Mesenchymal stem cell (in vitro differentiated cells and primary cell): ENCODE results near the gene ATG5.
"Not testable (repeated sequence)": the region's sequence is repeated elsewhere in the genome, so short reads cannot be mapped to it uniquely, and the experiment has no call there.

Source experiments
- DNase-seq: peaks from one replicate; pipeline ENCODE4 v3.0.0-alpha.2; 2013
- H2AFZ ChIP-seq: one replicate; pipeline ENCODE4 v1.6.1; 2013; ENCODE audit warnings: low read depth, mild to moderate bottlenecking, control low read depth, inconsistent platforms, low read length, moderate library complexity
- H2AK5ac ChIP-seq: 2 replicates; pipeline ENCODE4 v1.6.1; 2013; ENCODE audit warnings: low read length, moderate library complexity, mild to moderate bottlenecking, inconsistent platforms; ENCODE audit not compliant: severe bottlenecking
- H2BK120ac ChIP-seq: one replicate; pipeline ENCODE4 v1.6.1; 2013; ENCODE audit warnings: low read depth, mild to moderate bottlenecking, inconsistent platforms, low read length, moderate library complexity
- H2BK12ac ChIP-seq, 2 experiments: one replicate each; pipeline ENCODE4 v1.6.1; 2013; ENCODE audit warnings: inconsistent platforms in 2 of 2, low read length in 2 of 2, mild to moderate bottlenecking in 2 of 2, moderate library complexity in 2 of 2, control low read depth in 1 of 2
- H2BK15ac ChIP-seq: one replicate; pipeline ENCODE4 v1.6.1; 2013; ENCODE audit warnings: mild to moderate bottlenecking, low read depth, inconsistent platforms; ENCODE audit not compliant: poor library complexity, severe bottlenecking
- H2BK5ac ChIP-seq: 2 replicates; pipeline ENCODE4 v1.6.1; 2013; ENCODE audit warnings: low read depth, mild to moderate bottlenecking, low read length, control low read depth, inconsistent platforms; ENCODE audit not compliant: poor library complexity, severe bottlenecking
- H3K14ac ChIP-seq, 2 experiments: one replicate each; pipeline ENCODE4 v1.6.1; 2013; ENCODE audit warnings: inconsistent platforms in 2 of 2, low read length in 2 of 2, control low read depth in 1 of 2, mild to moderate bottlenecking in 1 of 2, moderate library complexity in 1 of 2
- H3K18ac ChIP-seq, 2 experiments: one replicate each; pipeline ENCODE4 v1.6.1; 2013; ENCODE audit warnings: inconsistent platforms in 2 of 2, low read length in 2 of 2, control low read depth in 1 of 2, low read depth in 1 of 2, mild to moderate bottlenecking in 1 of 2
- H3K23ac ChIP-seq, 2 experiments: one replicate each; pipeline ENCODE4 v1.6.1; 2013; ENCODE audit warnings: inconsistent platforms in 2 of 2, low read length in 2 of 2, mild to moderate bottlenecking in 2 of 2, moderate library complexity in 2 of 2, control low read depth in 1 of 2
- H3K27ac ChIP-seq: 2 replicates; pipeline ENCODE4 v1.5.1; 2013; ENCODE audit warnings: mild to moderate bottlenecking, moderate library complexity, low read length, control low read depth, inconsistent platforms; ENCODE audit not compliant: poor library complexity, severe bottlenecking
- H3K27me3 ChIP-seq, 2 experiments: 2 replicates each; pipeline versions ENCODE4 v1.6.1 to v1.7.0; 2013; ENCODE audit warnings: low read length in 2 of 2, mild to moderate bottlenecking in 2 of 2, moderate library complexity in 2 of 2, control low read depth in 1 of 2, inconsistent platforms in 1 of 2; ENCODE audit not compliant: control insufficient read depth in 1 of 2, insufficient read depth in 1 of 2
- H3K36me3 ChIP-seq, 2 experiments: 2 replicates each; pipeline versions ENCODE4 v1.6.1 to v1.7.0; 2013; ENCODE audit warnings: low read length in 2 of 2, control low read depth in 1 of 2, inconsistent platforms in 1 of 2, low read depth in 1 of 2, mild to moderate bottlenecking in 1 of 2; ENCODE audit not compliant: insufficient read depth in 2 of 2, control insufficient read depth in 1 of 2
- H3K4ac ChIP-seq, 2 experiments: one replicate each; pipeline ENCODE4 v1.6.1; 2013; ENCODE audit warnings: inconsistent platforms in 2 of 2, low read length in 2 of 2, mild to moderate bottlenecking in 2 of 2, moderate library complexity in 2 of 2, control low read depth in 1 of 2, low read depth in 1 of 2
- H3K4me1 ChIP-seq: 2 replicates; pipeline ENCODE4 v1.6.1; 2013; ENCODE audit warnings: low read depth, low read length, control low read depth; ENCODE audit not compliant: control insufficient read depth, insufficient read depth
- H3K4me2 ChIP-seq: 2 replicates; pipeline ENCODE4 v1.6.1; 2013; ENCODE audit warnings: low read length, mild to moderate bottlenecking, inconsistent platforms; ENCODE audit not compliant: poor library complexity, severe bottlenecking
- H3K4me3 ChIP-seq, 2 experiments: 2 replicates each; pipeline versions ENCODE4 v1.5.1 to v1.7.0; 2013; ENCODE audit warnings: low read length in 2 of 2, mild to moderate bottlenecking in 2 of 2, control low read depth in 1 of 2, low read depth in 1 of 2; ENCODE audit not compliant: insufficient read depth in 1 of 2
- H3K79me1 ChIP-seq: replicated peaks from 2 replicates; pipeline ENCODE4 v1.6.1; 2013; ENCODE audit warnings: mild to moderate bottlenecking, control low read depth, low read length, inconsistent platforms; ENCODE audit not compliant: poor library complexity, severe bottlenecking
- H3K9ac ChIP-seq: 2 replicates; pipeline ENCODE4 v1.7.0; 2013; ENCODE audit warnings: mild to moderate bottlenecking, low read length, moderate library complexity
- H3K9me3 ChIP-seq: 2 replicates; pipeline ENCODE4 v1.7.0; 2013; ENCODE audit warnings: mild to moderate bottlenecking, low read length; ENCODE audit not compliant: control insufficient read depth
- H4K8ac ChIP-seq: one replicate; pipeline ENCODE4 v1.6.1; 2013; ENCODE audit warnings: inconsistent platforms, mild to moderate bottlenecking, low read length, moderate library complexity
- H4K91ac ChIP-seq: one replicate; pipeline ENCODE4 v1.6.1; 2013; ENCODE audit warnings: mild to moderate bottlenecking, low read length, inconsistent platforms
- WGBS: methylation state at CpG from one replicate; pipeline ENCODE4 v1.1.7; 2013; ENCODE audit warnings: mixed read lengths; 5-methylcytosine and 5-hydroxymethylcytosine counted together

The ATG5 gene

GRCh38 chr6:106152952-106153351 is 172.6 kb downstream of the ATG5 start:
- no peaks in the 10 kb centered on the region for H3K36me3 ChIP-seq

GRCh38 chr6:106152476-106152875 is 173.1 kb downstream of the ATG5 start:
- not testable (repeated sequence) for H2BK120ac ChIP-seq, H3K18ac ChIP-seq, H2BK15ac ChIP-seq, H3K23ac ChIP-seq, DNase-seq, H2BK5ac ChIP-seq, H3K14ac ChIP-seq, H4K91ac ChIP-seq, H3K4ac ChIP-seq, H2AFZ ChIP-seq, H4K8ac ChIP-seq, H3K9me3 ChIP-seq, H3K27me3 ChIP-seq, H2BK12ac ChIP-seq, H3K4me3 ChIP-seq, H3K27ac ChIP-seq, H3K36me3 ChIP-seq, H3K9ac ChIP-seq, H2AK5ac ChIP-seq, H3K79me1 ChIP-seq, H3K4me2 ChIP-seq, H3K4me1 ChIP-seq
- WGBS: 94% methylated on average over 3 of the region's 3 CpGs

More at GRCh38 chr6:106152952-106153351, 172.6 kb downstream of the ATG5 start:
- Histone ChIP-seq H3K9ac (no peak overlapping the region), H2BK120ac (no peak overlapping the region), H2BK5ac (no peak overlapping the region), H3K9me3 (no peaks in the 10 kb centered on the region), H2AFZ (peak overlapping the region; percentile 30), H3K18ac (no peak overlapping the region), H3K14ac (no peak overlapping the region), H3K23ac (no peak overlapping the region), H2BK15ac (no peak overlapping the region), H2BK12ac (no peak overlapping the region), H3K27me3 (no peaks in the 10 kb centered on the region), H4K8ac (no peak overlapping the region), H4K91ac (no peak overlapping the region), H3K4me2 (no peak overlapping the region), H3K79me1 (no peaks in the 10 kb centered on the region), H3K4ac (no peak overlapping the region), H3K27ac (no peak overlapping the region), H3K4me1 (peaks cover 2% of the 10 kb centered on the region), H3K4me3 (no peak overlapping the region), H2AK5ac (no peak overlapping the region)
- WGBS: 82% methylated on average over 4 of the region's 4 CpGs
- no peak for DNase-seq

- WGBS: 95% methylated on average over 1 of the region's 1 CpG
- H4K8ac ChIP-seq: no peak overlapping the region
- H2BK5ac ChIP-seq: no peak overlapping the region
- no peak for DNase-seq
- no peak overlapping the region for H2BK120ac ChIP-seq
- no peak overlapping the region for H3K18ac ChIP-seq
- H2BK12ac ChIP-seq: no peak overlapping the region
- no peaks in the 10 kb centered on the region for H3K9me3 ChIP-seq
- no peak overlapping the region for H2AFZ ChIP-seq
- no peak overlapping the region for H2BK15ac ChIP-seq
- H2AK5ac ChIP-seq: no peak overlapping the region
- peaks cover 15% of the 10 kb centered on the region for H3K4me1 ChIP-seq
- no peak overlapping the region for H3K9ac ChIP-seq
- no peak overlapping the region for H3K23ac ChIP-seq
- no peak overlapping the region for H4K91ac ChIP-seq
- H3K79me1 ChIP-seq: no peaks in the 10 kb centered on the region
- H3K36me3 ChIP-seq: no peaks in the 10 kb centered on the region
- H3K4me2 ChIP-seq: no peak overlapping the region
- H3K27ac ChIP-seq: no peak overlapping the region
- H3K27me3 ChIP-seq: no peaks in the 10 kb centered on the region
- no peak overlapping the region for H3K4me3 ChIP-seq
- no peak overlapping the region for H3K14ac ChIP-seq
- no peak overlapping the region for H3K4ac ChIP-seq
Observed at GRCh38 chr6:106149472-106150069, 176.0 kb downstream of the ATG5 start.

GRCh38 chr6:106147476-106147875 is 178.1 kb downstream of the ATG5 start:
- no CpG with 5 or more reads among the region's 2 CpGs for WGBS
- no peak overlapping the region for H4K91ac ChIP-seq
- no peak overlapping the region for H3K14ac ChIP-seq
- peaks cover 15% of the 10 kb centered on the region for H3K4me1 ChIP-seq
- peak overlapping the region; percentile 43 for H3K27ac ChIP-seq
- H3K9ac ChIP-seq: no peak overlapping the region
- no peak overlapping the region for H2BK15ac ChIP-seq
- no peak overlapping the region for H3K23ac ChIP-seq
- H3K79me1 ChIP-seq: no peaks in the 10 kb centered on the region
- no peak overlapping the region for H4K8ac ChIP-seq
- no peaks in the 10 kb centered on the region for H3K36me3 ChIP-seq
- H3K4ac ChIP-seq: no peak overlapping the region
- H2BK120ac ChIP-seq: no peak overlapping the region
- H3K18ac ChIP-seq: no peak overlapping the region
- H2BK5ac ChIP-seq: no peak overlapping the region
- H2BK12ac ChIP-seq: no peak overlapping the region
- H3K4me3 ChIP-seq: no peak overlapping the region
- H3K4me2 ChIP-seq: no peak overlapping the region
- no peak overlapping the region for H2AK5ac ChIP-seq
- H2AFZ ChIP-seq: no peak overlapping the region
- no peak for DNase-seq
- H3K9me3 ChIP-seq: no peaks in the 10 kb centered on the region
- H3K27me3 ChIP-seq: no peaks in the 10 kb centered on the region
